HepG2 (cell line): ENCODE data around the gene LDLRAP1. TPM values are rescaled to one million over a fixed set of nuclear protein-coding genes. Genes with fewer than 3 reads are reported as not detected.

ENCODE experiments used
- ATAC-seq: fragments of 200-7000 bp; cut with Tn5 transposase; 3 replicates; pipeline ENCODE4 v1.9.1; 2020; ENCODE audit warnings: mild to moderate bottlenecking, moderate library complexity
- BruUV-seq: library from RNA; stranded (reverse); fragments of 400-500 nt; replicated peaks from 2 replicates; lab custom pipeline; 2021; lab: Mats Ljungman, UMichigan
- CTCF ChIA-PET: fragments of 300-600 bp; formaldehyde crosslinking; extraction: SDS; loops from one replicate; lab custom pipeline; 2021; ENCODE audit warnings: low total read pairs, inconsistent platforms, low intra/inter-chr PET ratio; lab: Yijun Ruan, JAX
- POLR2A ChIA-PET: fragments of 350-600 bp; sonication (Branson Sonifier 250); formaldehyde crosslinking; loops from one replicate; lab custom pipeline; 2020; ENCODE audit warnings: antibody characterized with exemption, inconsistent platforms; lab: Yijun Ruan, JAX
- DNase-seq: peaks from one replicate; pipeline ENCODE4 v3.0.0-alpha.2; 2015; ENCODE audit warnings: low spot score
- FAIRE-seq: peaks from 3 replicates; lab custom pipeline; 2011; peaks lifted over from hg19 to GRCh38; lab: Jason Lieb, UNC
- H2AFZ ChIP-seq: one replicate; pipeline ENCODE4 v1.6.1; 2011; ENCODE audit warnings: low read length, inconsistent platforms
- H3K27ac ChIP-seq: fragments of 300-600 bp; 3 replicates; pipeline ENCODE4 v1.8.0; 2011; ENCODE audit warnings: mixed run types, mild to moderate bottlenecking, mixed read lengths, low read length, inconsistent platforms; ENCODE audit not compliant: insufficient read depth; ENCODE audit errors: extremely low read length
- H3K27me3 ChIP-seq, 2 experiments: fragments of 200-600 bp in 1 of 2; 2 replicates in 1 of 2; 3 replicates in 1 of 2; pipeline versions ENCODE4 v1.6.0 to v1.8.0; 2011; ENCODE audit warnings: low read length in 2 of 2, mild to moderate bottlenecking in 2 of 2, moderate library complexity in 2 of 2, inconsistent platforms in 1 of 2; ENCODE audit not compliant: insufficient read depth in 2 of 2, control insufficient read depth in 1 of 2
- H3K36me3 ChIP-seq, 2 experiments: fragments of 200-600 bp in 1 of 2; replicated peaks in 1 of 2; 2 replicates in 1 of 2; 3 replicates in 1 of 2; pipeline versions ENCODE4 v1.5.1 to v1.8.0; 2011; ENCODE audit warnings: low read length in 2 of 2, inconsistent platforms in 1 of 2; ENCODE audit not compliant: insufficient read depth in 2 of 2, control insufficient read depth in 1 of 2
- H3K4me1 ChIP-seq: 2 replicates; pipeline ENCODE4 v1.5.1; 2012; ENCODE audit warnings: low read length, inconsistent platforms; ENCODE audit not compliant: insufficient read depth
- H3K4me2 ChIP-seq: 2 replicates; pipeline ENCODE4 v1.6.0; 2011; ENCODE audit warnings: low read depth, low read length, inconsistent platforms
- H3K4me3 ChIP-seq, 3 experiments: fragments of 200-600 bp in 1 of 3; sonication (generic), shearing (Covaris generic) in 1 of 3; replicated peaks in 1 of 3; 2 replicates each; pipeline ENCODE4 v1.5.1; 2011 to 2016; ENCODE audit warnings: low read length in 3 of 3, inconsistent platforms in 2 of 3, low read depth in 2 of 3, mild to moderate bottlenecking in 2 of 3, control low read depth in 1 of 3, mixed read lengths in 1 of 3; ENCODE audit not compliant: insufficient read depth in 1 of 3
- H3K79me2 ChIP-seq: one replicate; pipeline ENCODE4 v1.6.1; 2011; ENCODE audit warnings: low read length, inconsistent platforms; ENCODE audit not compliant: insufficient read depth
- H3K9ac ChIP-seq: 2 replicates; pipeline ENCODE4 v1.6.0; 2011; ENCODE audit warnings: mild to moderate bottlenecking, low read depth, low read length, inconsistent platforms; ENCODE audit not compliant: insufficient read depth
- H3K9me3 ChIP-seq: 2 replicates; pipeline ENCODE4 v1.5.1; 2012; ENCODE audit warnings: mild to moderate bottlenecking, low read length
- H4K20me1 ChIP-seq: 2 replicates; pipeline ENCODE4 v1.6.0; 2011; ENCODE audit warnings: inconsistent platforms, mild to moderate bottlenecking, low read length, moderate library complexity; ENCODE audit not compliant: insufficient read depth
- ELF3 ChIP-seq: IDR thresholded peaks from 2 replicates; pipeline ENCODE4 v1.6.1; 2016; ENCODE audit warnings: missing genetic modification reagents, missing compliant biosample characterization
- ELF4 ChIP-seq: sonication (generic); formaldehyde crosslinking; IDR thresholded peaks from 2 replicates; pipeline ENCODE4 v1.5.0; 2020; ENCODE audit warnings: missing genetic modification reagents, mild to moderate bottlenecking, moderate library complexity, borderline replicate concordance
- FOXC1 ChIP-seq: sonication (generic); formaldehyde crosslinking; IDR thresholded peaks from 2 replicates; pipeline ENCODE4 v1.8.0; 2022; ENCODE audit warnings: mild to moderate bottlenecking, missing genetic modification reagents, borderline replicate concordance
- GTF3A ChIP-seq: sonication (generic); formaldehyde crosslinking; conservative IDR thresholded peaks from 2 replicates; pipeline ENCODE4 v1.4.0; 2020; ENCODE audit warnings: mild to moderate bottlenecking, missing genetic modification reagents
- KAT8 ChIP-seq: IDR thresholded peaks from 2 replicates; pipeline ENCODE4 v1.6.1; 2016; ENCODE audit warnings: missing genetic modification reagents, missing compliant biosample characterization
- KLF12 ChIP-seq: sonication (generic); formaldehyde crosslinking; IDR thresholded peaks from 2 replicates; pipeline ENCODE4 v1.4.0; 2020; ENCODE audit warnings: missing genetic modification reagents, borderline replicate concordance
- TOE1 ChIP-seq: sonication (generic); formaldehyde crosslinking; IDR thresholded peaks from 2 replicates; pipeline ENCODE4 v1.4.0; 2020; ENCODE audit warnings: mild to moderate bottlenecking, missing genetic modification reagents
- ZFP36 ChIP-seq: fragments of 150-350 bp; IDR thresholded peaks from 2 replicates; pipeline ENCODE4 v1.6.1; 2018; ENCODE audit warnings: borderline replicate concordance, low read length, low read depth; ENCODE audit not compliant: partially characterized antibody
- ZFYVE20 ChIP-seq: sonication (generic); formaldehyde crosslinking; IDR thresholded peaks from 2 replicates; pipeline ENCODE4 v1.8.0; 2023; ENCODE audit warnings: low read depth, mild to moderate bottlenecking, moderate library complexity, missing genetic modification reagents, borderline replicate concordance
- ZKSCAN1 ChIP-seq: fragments of 150-350 bp; IDR thresholded peaks from 2 replicates; pipeline ENCODE4 v1.6.1; 2014; ENCODE audit warnings: low read length
- ZMYM3 ChIP-seq: sonication (generic); formaldehyde crosslinking; IDR thresholded peaks from 2 replicates; pipeline ENCODE4 v1.5.1; 2020; ENCODE audit warnings: mild to moderate bottlenecking, missing genetic modification reagents
- ZNF232 ChIP-seq: sonication (generic); formaldehyde crosslinking; IDR thresholded peaks from 2 replicates; pipeline ENCODE4 v1.4.0; 2020; ENCODE audit warnings: missing genetic modification reagents, borderline replicate concordance
- ZNF543 ChIP-seq: sonication (generic); formaldehyde crosslinking; IDR thresholded peaks from 2 replicates; pipeline ENCODE4 v1.4.0; 2020; ENCODE audit warnings: mild to moderate bottlenecking, missing genetic modification reagents
- ZNF660 ChIP-seq: sonication (generic); formaldehyde crosslinking; IDR thresholded peaks from 2 replicates; pipeline ENCODE4 v1.5.1; 2020; ENCODE audit warnings: mild to moderate bottlenecking, low read depth, missing genetic modification reagents, borderline replicate concordance
- ZNF724P ChIP-seq: sonication (generic); formaldehyde crosslinking; IDR thresholded peaks from 2 replicates; pipeline ENCODE4 v1.8.0; 2022; ENCODE audit warnings: missing genetic modification reagents, borderline replicate concordance
- WGBS: methylation state at CpG from one replicate; pipeline ENCODE4 v1.1.6; 2017; ENCODE audit warnings: low lambda C conversion rate; 5-methylcytosine and 5-hydroxymethylcytosine counted together
- in situ Hi-C: cut with HindIII; loops from 2 replicates; pipeline ENCODE4 v1.10.0; 2017; ENCODE audit warnings: low pct_unique_long_range_greater_than_20kb; ENCODE audit not compliant: extremely low pct_ligation_motif_present
- intact Hi-C: fragments of 100-400 bp; cut with micrococcal nuclease; formaldehyde crosslinking; loops from one replicate; pipeline ENCODE4 v1.10.0; 2022; ENCODE audit not compliant: unreplicated experiment
- polyA plus RNA-seq, 8 experiments: library from polyadenylated mRNA; depleted of rRNA in 3 of 8; stranded (reverse) in 7 of 8; unstranded in 1 of 8; fragments of >200 nt; fragmentation: Illumina TruSeq in 4 of 8; extraction: Trizol in 4 of 8; gene quantifications; 2 replicates each; pipeline versions ENCODE4 v1.2.1 to v1.2.3, GENCODE V29; 2011 to 2016; ENCODE audit warnings: low read depth in 4 of 8, missing spikeins in 1 of 8, mixed read lengths in 1 of 8; ENCODE audit not compliant: insufficient read depth in 1 of 8
- total RNA-seq, 5 experiments: library from RNA; depleted of rRNA; stranded (reverse); fragments of >200 nt; fragmentation: Illumina TruSeq; extraction: Trizol; gene quantifications; 2 replicates each; pipeline ENCODE4 v1.2.3, GENCODE V29; 2016; ENCODE audit warnings: low read depth in 1 of 5
- TF ChIP-seq, protein P1 (sequence below): sonication (generic); formaldehyde crosslinking; IDR thresholded peaks from 2 replicates; pipeline ENCODE4 v1.5.0; 2020; ENCODE audit warnings: mild to moderate bottlenecking, missing genetic modification reagents, borderline replicate concordance
- TF ChIP-seq, protein P2 (sequence below): sonication (generic); formaldehyde crosslinking; IDR thresholded peaks from 2 replicates; pipeline ENCODE4 v1.8.1; 2022; ENCODE audit warnings: low read depth, mild to moderate bottlenecking, missing genetic modification reagents

The LDLRAP1 gene
- total and polyA plus RNA-seq, 2 of the 13 experiments (the other 11 are each of a cell fraction or from before 2014, with no cell fraction given), result 7.2 to 12.1 TPM

DNA sequence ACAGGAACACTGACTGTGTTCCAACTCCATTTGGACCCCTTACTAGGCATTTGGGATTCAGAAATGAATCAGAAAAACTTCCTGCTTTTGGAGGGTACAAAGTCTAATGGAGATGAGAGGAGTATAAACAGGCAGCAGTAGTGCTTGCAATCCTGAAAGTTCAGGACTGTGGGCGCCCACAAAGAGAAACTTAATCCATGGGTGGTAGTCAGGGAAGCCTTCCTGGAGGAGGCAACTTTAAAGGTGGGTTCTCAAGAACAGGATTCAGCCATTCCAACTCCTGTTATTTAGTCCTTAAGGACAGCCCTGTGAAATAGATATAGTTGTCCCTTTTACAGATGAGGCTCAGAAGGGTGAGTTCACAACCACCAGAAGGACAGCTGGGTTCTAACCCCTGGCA, 2.0 kb upstream of the LDLRAP1 start:
- CTCF ChIA-PET, result no interaction called here
- no peak for FAIRE-seq
- TF ChIP-seq ZNF232 (CRISPR knock-in tag), result no peak
- no peak for TF ChIP-seq ZFYVE20 (CRISPR knock-in tag)
- TF ChIP-seq ZKSCAN1, result no peak
- no peak for TF ChIP-seq ZNF660
- TF ChIP-seq ELF4 (CRISPR knock-in tag), result no peak
- TF ChIP-seq ZMYM3, result peak; percentile 96
- TF ChIP-seq, protein P1, sequence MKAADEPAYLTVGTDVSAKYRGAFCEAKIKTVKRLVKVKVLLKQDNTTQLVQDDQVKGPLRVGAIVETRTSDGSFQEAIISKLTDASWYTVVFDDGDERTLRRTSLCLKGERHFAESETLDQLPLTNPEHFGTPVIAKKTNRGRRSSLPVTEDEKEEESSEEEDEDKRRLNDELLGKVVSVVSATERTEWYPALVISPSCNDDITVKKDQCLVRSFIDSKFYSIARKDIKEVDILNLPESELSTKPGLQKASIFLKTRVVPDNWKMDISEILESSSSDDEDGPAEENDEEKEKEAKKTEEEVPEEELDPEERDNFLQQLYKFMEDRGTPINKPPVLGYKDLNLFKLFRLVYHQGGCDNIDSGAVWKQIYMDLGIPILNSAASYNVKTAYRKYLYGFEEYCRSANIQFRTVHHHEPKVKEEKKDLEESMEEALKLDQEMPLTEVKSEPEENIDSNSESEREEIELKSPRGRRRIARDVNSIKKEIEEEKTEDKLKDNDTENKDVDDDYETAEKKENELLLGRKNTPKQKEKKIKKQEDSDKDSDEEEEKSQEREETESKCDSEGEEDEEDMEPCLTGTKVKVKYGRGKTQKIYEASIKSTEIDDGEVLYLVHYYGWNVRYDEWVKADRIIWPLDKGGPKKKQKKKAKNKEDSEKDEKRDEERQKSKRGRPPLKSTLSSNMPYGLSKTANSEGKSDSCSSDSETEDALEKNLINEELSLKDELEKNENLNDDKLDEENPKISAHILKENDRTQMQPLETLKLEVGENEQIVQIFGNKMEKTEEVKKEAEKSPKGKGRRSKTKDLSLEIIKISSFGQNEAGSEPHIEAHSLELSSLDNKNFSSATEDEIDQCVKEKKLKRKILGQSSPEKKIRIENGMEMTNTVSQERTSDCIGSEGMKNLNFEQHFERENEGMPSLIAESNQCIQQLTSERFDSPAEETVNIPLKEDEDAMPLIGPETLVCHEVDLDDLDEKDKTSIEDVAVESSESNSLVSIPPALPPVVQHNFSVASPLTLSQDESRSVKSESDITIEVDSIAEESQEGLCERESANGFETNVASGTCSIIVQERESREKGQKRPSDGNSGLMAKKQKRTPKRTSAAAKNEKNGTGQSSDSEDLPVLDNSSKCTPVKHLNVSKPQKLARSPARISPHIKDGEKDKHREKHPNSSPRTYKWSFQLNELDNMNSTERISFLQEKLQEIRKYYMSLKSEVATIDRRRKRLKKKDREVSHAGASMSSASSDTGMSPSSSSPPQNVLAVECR, result no peak
- no peak for TF ChIP-seq GTF3A (CRISPR knock-in tag)
- peak; percentile 99 for TF ChIP-seq ZFP36
- peak; percentile 33; the same call in 1 of the 2 replicates for TF ChIP-seq ELF3 (CRISPR knock-in tag)
- TF ChIP-seq ZNF543 (CRISPR knock-in tag), result peak; percentile 100
- TF ChIP-seq TOE1, result no peak
- TF ChIP-seq KAT8 (CRISPR knock-in tag), result 0 out of 2 replicates have a peak, but pooled peaks have one; percentile 16
- TF ChIP-seq, protein P2, sequence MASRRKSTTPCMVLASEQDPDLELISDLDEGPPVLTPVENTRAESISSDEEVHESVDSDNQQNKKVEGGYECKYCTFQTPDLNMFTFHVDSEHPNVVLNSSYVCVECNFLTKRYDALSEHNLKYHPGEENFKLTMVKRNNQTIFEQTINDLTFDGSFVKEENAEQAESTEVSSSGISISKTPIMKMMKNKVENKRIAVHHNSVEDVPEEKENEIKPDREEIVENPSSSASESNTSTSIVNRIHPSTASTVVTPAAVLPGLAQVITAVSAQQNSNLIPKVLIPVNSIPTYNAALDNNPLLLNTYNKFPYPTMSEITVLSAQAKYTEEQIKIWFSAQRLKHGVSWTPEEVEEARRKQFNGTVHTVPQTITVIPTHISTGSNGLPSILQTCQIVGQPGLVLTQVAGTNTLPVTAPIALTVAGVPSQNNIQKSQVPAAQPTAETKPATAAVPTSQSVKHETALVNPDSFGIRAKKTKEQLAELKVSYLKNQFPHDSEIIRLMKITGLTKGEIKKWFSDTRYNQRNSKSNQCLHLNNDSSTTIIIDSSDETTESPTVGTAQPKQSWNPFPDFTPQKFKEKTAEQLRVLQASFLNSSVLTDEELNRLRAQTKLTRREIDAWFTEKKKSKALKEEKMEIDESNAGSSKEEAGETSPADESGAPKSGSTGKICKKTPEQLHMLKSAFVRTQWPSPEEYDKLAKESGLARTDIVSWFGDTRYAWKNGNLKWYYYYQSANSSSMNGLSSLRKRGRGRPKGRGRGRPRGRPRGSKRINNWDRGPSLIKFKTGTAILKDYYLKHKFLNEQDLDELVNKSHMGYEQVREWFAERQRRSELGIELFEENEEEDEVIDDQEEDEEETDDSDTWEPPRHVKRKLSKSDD (CRISPR knock-in tag), result no peak
- TF ChIP-seq KLF12, result no peak
- no peak for TF ChIP-seq FOXC1
- TF ChIP-seq ZNF724P (CRISPR knock-in tag), result no peak

More for the DNA sequence above, 2.0 kb upstream of the LDLRAP1 start:
- ATAC-seq, result no peak
- Histone ChIP-seq H3K36me3 (no peaks in the 10 kb centered on the region), H3K4me1 (peaks cover 58% of the 10 kb centered on the region), H2AFZ (no peak overlapping the region), H3K4me2 (peak overlapping the region; percentile 49), H4K20me1 (no peaks in the 10 kb centered on the region), H3K27me3 (peaks cover 4 to 9% of the 10 kb centered on the region in 2 experiments; a peak in 4 of 5 replicates), H3K79me2 (no peaks in the 10 kb centered on the region), H3K27ac (no peak overlapping the region), H3K9me3 (no peaks in the 10 kb centered on the region), H3K4me3 (0 out of 6 replicates have a peak overlapping the region, but pooled peaks of 1 of the 3 experiments have one; percentile 22), H3K9ac (no peak overlapping the region)
- in situ Hi-C loops (no loop called here), intact Hi-C loops (no loop called here)
- POLR2A ChIA-PET, result no interaction called here
- BruUV-seq, result no TSS peak
- DNase-seq, result peak; percentile 41
- 0% methylated on average over 1 of the region's 1 CpG for WGBS
